Fibroblast of the conjunctiva (primary cell): ENCODE measurements around the gene CADPS.

Experiments
- DNase-seq: peaks from one replicate; pipeline ENCODE4 v3.0.0-alpha.2; 2010; ENCODE audit warnings: low read depth

Gene CADPS

DNA sequence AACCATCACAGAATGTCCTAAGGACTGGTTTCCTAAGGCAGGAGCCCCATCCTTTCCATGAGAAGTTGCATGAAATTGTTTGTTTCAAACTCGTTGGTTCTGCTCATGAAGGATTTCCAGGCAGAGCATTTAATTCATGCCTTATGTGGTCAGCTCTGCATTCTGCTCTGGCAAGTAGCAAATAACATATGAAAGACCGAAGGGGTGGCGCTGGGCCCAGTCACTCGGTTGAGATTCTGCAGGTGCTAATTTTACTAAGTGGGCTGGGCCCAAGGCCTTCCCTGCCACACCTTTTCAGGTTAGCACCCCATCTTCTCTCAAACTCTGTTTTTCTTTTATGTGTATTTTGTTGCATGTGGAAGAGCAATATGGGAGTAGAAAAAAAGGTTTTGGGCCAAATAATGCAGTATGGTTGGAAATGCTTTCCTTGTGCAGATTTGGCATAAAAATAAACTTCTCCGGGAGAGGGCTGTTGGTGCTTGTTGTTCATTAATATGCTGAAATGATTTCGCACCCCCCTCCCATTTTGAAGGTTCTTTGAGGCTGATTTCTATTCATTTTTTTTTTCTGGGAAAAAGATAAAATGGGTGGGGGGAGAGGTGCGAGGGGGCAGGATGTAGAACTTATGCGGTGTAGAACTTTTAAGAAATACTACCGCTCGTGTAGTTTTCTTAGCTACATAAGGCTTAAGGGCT, 318.9 kb downstream of the CADPS start:
- DNase-seq, result no peak

DNA sequence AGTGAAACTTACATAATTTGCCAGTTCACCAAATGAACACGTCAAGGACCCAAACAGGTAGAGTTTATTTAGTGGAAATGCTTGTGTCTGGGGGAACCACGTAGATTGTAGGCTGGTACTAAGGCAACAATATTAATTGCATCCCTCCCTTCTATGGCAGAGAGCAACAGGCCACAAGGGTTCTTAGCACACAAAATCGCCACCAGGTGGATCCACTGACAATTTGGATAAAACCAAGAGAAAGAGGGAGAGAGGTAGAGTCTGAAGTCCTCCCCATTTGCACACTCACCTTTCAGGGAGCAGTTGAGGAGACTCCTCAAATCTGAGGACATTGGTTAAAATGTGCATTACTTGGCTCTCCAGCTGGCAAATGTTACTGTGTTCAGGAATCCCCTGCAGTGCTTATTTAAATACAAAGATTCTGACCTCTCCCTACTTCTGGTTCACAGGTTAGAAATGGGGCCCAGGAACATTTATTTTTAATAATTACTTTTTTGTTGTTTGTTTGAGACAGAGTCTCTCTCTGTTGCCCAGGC, 320.9 kb downstream of the CADPS start:
- no peak for DNase-seq

GRCh38 chr3:62553811-62554210, 321.4 kb downstream of the CADPS start:
- no peak for DNase-seq

DNA sequence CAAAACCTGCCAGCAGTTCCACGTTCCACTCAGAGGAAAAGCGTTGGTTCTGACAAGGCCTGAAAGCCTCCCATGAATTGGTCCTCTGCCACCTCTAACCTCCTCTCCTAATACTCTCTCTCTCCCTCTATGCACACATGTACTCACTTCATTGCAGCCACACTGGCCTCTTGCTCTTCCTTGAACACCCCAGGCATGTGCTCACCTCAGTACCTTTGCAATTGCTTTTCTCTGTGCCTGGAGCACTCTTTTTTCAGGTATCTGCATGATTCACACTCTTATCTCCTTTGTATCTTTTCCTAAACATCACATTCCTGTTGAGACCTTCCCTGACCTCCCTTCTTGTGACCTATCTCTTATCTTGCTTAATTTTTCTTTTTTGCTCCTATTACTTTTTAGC, 323.7 kb downstream of the CADPS start:
- no peak for DNase-seq

GRCh38 chr3:62550439-62550838, 324.8 kb downstream of the CADPS start:
- no peak for DNase-seq

DNA sequence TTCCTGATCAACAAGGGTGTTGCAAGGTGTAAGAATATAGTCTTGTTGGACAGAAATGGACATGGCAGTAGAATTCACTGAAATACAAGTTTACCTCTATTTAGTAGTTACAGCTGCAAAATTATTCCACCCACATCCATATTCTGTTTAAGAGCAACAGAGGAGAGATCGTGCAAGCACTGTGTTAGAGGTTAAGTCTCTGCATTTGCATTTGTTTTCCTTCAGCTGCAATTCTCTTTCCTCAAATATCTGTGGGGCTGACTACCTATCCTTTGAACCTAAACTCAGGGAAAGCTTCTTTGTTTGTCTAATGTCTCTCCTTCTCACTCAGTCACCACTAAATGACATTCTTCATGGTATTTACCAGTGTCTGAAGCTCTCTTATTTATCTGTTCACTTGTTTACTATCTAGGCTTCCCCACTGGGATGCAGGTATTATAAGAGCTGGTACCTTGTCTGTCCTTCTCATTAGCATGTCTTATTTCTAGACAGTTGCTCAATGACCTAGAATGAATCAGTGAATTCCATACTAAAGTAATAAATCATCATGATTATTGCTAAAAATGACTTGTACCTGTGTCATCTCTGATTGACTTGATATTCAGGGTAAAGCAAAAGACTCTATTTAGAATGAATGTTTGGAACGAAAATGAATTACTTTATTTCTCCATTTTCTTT, 326.5 kb downstream of the CADPS start:
- DNase-seq, result no peak

DNA sequence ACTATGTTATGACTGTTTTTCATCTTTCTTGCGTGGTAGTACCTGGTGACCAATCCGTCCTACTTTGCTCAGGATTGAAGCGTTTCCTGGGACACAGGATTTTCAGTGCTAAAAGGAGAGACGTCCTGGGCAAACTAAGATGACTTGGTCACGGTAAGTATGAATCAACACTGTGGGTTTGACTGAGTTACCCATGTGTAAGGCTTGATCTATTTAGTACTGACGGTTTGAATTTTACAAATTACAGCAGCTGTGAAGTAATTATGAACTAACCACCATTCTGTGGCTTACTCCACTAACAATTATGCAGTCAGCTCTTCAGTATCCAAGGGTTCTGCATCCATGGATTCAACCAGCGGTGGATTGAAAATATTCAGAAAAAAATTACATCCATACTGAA, 328.9 kb downstream of the CADPS start:
- no peak for DNase-seq

- no peak for DNase-seq
Observed at GRCh38 chr3:62542185-62542584, 333.0 kb downstream of the CADPS start.

GRCh38 chr3:62539762-62540161, 335.5 kb downstream of the CADPS start:
- DNase-seq, result no peak

GRCh38 chr3:62538691-62539356, 336.4 kb downstream of the CADPS start:
- DNase-seq, result no peak

GRCh38 chr3:62534326-62534725, 340.9 kb downstream of the CADPS start:
- no peak for DNase-seq

DNA sequence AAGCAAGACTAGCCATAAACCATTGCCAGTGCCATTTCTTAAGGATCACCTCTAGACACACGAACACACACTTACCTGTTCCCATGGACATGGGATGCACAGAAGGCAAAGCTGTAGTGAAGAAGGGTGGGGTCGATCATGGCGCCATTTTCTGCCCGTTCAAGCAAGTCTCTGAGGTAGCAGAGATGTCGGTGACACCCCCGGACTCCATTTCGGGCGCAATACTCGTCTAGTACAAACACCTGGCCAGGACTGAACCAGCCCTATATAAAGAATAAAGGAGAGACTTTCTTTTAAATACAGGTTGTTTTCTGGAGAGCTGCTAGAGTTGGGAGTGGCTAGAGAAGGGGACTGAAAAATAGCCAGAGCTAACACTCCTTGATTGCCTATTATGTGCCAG, 342.4 kb downstream of the CADPS start:
- DNase-seq, result no peak

- DNase-seq, result no peak
Observed at GRCh38 chr3:62531981-62532380, 343.2 kb downstream of the CADPS start.

- no peak for DNase-seq
Observed at GRCh38 chr3:62531493-62531892, 343.7 kb downstream of the CADPS start.

GRCh38 chr3:62529230-62529629, 346.0 kb downstream of the CADPS start:
- DNase-seq, result no peak

DNA sequence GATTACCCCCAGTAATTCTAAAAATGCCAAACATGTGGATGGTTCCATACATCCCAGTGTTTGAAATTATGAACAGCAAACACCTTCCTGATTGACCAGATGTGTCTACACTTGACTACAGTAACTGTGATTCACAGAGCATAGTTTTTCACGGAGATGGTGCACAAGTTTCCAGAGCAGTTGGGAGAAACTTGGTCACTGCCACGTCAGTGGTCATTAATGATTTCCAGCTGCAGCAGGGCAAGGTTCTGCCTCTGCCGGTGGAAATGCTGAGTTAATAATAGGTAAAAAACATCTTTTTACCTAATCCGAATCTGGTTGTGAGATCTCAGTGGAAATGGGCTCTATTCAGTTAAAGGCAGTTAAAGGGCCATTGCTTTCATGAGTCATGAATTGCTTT, 347.7 kb downstream of the CADPS start:
- no peak for DNase-seq

- DNase-seq, result no peak
Observed at GRCh38 chr3:62525281-62525680, 349.9 kb downstream of the CADPS start.

GRCh38 chr3:62523672-62524071, 351.5 kb downstream of the CADPS start:
- DNase-seq, result no peak

- DNase-seq, result no peak
Observed at GRCh38 chr3:62521464-62522105, 353.6 kb downstream of the CADPS start.

- no peak for DNase-seq
Observed at GRCh38 chr3:62503516-62503915, 371.7 kb downstream of the CADPS start.

GRCh38 chr3:62502315-62503300, 372.6 kb downstream of the CADPS start:
- DNase-seq, result no peak
